Stimulated activated CD4-positive, alpha-beta T cell treated with anti-CD3 and anti-CD28 coated beads, Interleukin-2, amount 100 ng/mL, for 48 hours (primary cell): ENCODE data around the gene EIF1AX.
"Not testable (repeated sequence)": the region's sequence is repeated elsewhere in the genome, so short reads cannot be mapped to it uniquely, and the experiment has no call there.

Source experiments
- DNase-seq, 2 donors: peaks; one replicate each; pipeline ENCODE4 v3.0.0-alpha.2; 2020

EIF1AX gene, protein sequence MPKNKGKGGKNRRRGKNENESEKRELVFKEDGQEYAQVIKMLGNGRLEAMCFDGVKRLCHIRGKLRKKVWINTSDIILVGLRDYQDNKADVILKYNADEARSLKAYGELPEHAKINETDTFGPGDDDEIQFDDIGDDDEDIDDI

DNA sequence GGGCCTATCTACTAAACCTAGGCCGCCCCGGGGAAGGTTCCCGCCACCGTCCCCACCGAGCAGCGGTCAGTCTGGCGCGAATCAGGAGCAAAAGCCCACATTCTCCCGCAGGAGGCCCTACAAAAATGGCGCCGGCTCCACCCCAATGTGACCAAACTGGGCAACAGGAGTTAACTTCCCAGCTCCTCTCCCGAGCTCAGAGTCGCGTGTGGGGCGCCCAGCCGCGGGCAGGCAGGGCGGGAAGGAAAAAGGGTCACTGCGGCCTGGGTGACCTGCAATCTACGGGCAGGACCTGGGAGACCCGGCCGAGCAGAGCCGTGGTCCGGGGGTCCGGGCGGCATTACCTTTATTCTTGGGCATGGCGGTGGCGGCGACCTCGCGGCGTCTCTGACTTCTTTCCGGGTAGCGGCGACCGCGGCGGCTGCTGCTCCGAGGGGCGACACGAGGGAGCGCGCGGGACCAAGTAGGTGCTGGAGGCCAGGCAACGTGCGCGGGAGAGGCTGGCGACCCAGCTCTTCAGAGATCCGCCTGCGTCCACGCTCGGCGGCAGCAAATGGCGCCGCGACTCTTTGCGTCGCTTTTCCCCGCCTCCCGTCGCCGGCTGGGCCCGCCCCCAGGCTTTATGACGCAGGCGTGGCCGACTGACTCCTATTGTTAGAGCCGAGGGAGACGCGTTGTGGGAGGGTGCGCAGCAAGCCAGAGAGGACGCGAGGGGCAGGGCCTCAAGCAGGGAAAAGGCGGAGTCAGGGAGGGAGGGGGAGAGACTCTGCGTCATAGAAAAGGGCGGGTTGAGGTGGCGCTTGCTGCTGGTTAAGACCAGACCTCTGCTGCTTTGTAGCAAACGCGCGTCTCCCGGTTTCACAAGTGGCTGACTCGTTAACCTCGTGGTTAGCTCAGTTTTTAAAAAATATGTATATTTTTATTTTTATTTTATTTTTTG, at the start of gene EIF1AX:
TSS of gene EIF1AX (minus strand) at position 558 of the 940 bp plus-strand sequence. CDS start at position 360, 198 bp downstream.
- DNase-seq, result peak; percentile 84 to 96

DNA sequence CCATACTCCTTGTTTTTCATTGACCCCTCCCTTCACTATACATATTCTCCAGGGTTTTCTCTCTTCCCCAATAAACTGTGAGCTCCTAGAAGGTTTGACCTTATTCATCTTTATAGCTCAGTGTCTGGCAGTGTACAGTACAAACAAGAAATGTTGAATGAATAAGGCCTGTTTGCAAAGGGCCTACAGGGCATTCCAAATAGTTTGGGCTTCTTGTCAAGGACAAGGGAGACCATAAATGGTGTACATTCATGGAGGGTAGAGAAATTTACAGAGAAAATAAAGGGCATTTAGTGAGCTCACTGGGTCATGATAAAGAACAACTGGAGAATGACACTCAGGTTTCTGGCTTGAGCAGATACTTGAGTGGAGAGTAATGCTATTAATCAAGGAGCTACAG, 47.5 kb upstream of the EIF1AX start:
- no peak for DNase-seq

DNA sequence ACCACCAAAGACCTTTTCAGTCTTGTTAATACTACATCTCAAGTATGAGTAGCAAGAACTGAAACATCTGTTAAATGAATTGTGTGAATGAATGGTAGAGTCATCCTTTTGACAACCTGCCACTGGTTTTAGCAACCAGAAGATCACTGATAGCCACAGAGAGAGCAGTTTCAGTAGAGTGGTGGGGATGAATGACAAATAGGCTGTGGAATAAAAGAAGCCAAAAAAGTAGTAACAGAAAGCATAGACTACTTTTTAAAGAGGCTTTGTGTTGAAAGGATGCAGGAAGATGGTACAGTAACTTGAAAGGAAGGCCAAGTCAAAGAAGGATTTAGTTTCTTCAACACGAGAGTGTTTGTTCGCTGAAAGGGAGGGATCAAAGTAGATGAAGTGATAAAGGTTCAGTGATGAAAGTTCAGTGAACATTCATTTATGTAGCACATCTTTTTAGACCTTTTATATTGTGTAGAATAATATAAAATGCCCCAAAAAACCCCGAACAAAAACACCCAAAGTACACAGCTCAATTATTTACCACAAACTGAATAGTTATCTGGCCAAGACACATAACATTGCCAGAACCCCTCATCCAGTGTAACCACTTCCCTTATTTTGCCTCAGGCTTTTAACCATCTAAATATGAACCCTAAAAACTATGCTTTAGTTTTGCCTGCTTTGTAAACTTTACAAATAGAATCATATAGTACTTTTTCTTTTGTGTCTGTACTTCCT, 40.1 kb upstream of the EIF1AX start:
- DNase-seq, result no peak

DNA sequence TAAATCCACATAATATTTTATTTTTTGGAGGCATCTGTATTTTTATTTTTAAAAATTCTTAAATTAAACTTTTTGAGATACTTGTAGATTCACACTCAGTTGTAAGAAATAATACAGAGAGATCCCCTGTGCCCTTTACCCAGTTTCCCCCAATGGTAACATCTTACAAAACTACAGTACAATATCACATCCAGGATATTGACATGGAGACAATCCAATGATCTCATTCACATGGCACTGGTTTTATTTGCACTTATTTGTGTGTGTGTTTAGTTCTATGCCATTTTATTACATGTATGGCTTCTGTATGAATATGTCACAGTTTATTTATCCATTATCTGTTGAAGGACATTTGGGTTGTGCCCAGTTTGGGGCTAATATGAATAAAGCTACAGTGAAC, 35.5 kb upstream of the EIF1AX start:
- DNase-seq, result no peak

DNA sequence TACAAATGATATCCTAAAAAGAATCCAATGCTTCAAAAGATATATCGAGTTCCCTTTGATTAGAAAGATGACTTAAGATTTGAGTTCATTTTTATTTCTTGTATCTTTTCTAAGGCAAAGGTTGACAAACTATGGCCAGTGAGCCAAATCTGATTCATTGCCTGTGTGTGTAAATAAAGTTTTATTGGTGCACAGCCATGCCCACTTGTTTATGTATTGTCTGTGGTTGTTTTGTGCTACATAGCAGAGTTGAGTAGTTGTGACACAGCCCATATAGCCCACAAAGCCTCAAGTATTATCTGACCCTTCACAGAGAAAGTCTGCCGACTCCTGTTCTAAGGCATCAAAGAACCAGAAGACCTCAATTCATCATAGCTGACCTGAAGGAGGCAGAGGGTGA, 32.2 kb upstream of the EIF1AX start:
- no peak for DNase-seq

DNA sequence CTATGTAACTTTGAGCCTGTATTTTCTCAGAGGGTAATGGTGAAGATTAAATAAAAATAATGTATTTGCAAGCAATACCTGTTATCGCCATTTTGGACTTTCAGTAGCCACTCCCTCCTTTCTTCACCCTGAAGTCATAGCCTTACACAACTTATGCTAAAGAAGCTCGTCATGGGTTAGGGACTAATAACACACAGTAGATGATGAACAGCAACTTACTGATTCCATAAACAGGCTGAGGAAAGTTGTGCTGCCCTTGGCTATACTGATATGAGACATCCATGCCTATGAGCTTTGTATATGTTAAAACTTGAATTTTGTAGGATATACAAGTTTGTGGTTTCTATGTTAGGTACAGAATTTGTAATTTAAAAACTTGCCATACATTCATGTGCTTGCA, 31.7 kb upstream of the EIF1AX start:
- DNase-seq, result no peak

DNA sequence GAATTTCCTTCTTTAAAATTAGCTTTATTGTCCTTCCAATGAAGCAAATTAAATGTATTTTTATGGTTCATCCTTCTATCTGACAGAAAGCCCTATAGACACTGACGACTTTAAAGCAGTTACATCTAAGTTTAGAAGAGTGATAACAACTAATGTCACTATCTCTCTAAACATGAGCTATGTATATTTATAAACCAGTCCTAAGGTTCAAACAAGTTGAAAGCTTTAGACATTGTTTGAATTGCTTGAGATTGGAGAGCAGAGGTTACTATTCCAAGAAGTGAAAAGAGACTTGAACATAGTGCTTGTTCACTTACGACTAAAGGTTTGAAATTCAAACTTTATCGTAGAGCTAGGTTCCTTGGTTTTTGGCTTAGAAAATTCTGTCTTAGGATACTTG, 30.2 kb upstream of the EIF1AX start:
- DNase-seq, result no peak

DNA sequence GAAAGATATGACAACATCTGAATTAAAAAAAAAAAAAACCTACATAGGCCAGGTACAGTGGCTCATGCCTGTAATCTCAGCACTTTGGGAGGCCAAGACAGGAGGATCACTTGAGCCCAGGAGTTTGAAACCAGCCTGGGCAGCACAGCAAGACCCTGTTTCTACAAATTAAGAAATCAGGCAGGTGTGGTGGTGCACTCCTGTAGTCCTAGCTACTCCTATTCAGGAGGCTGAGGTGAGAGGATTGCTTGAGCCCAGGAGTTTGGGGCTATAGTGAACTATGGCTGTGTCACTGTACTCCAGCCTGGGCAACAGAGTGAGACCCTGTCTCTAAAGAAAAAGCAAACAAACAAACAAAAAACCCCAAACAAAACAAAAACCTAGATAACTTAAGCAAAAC, 20.9 kb upstream of the EIF1AX start:
- not testable (repeated sequence) for DNase-seq

DNA sequence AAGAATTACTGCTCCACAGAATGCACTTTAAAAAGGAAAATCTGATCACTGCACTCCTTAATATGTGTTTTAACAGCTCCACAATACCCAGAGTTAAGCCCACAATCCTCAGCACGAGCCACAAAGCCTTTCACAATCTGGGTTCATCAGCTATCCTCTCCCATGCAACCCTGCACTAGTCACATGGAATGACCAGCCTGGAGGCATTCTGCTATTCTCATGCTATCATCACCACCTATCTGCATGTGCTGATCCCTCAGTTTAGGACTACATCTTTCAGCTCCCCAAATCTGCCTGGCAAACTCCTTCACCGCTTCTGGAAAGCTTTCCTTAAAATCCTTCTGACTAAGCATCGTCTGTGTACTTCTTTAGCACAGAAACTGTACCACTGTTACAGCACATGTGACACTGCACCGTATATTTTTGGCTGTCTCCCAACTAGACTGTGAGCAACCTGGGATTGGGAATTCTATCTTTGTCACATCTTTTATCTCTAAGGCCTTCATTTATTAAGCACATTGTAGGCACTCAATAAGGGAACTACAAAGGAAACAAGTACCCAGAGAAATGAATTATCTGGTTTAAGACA, 18.3 kb upstream of the EIF1AX start:
- no peak for DNase-seq

DNA sequence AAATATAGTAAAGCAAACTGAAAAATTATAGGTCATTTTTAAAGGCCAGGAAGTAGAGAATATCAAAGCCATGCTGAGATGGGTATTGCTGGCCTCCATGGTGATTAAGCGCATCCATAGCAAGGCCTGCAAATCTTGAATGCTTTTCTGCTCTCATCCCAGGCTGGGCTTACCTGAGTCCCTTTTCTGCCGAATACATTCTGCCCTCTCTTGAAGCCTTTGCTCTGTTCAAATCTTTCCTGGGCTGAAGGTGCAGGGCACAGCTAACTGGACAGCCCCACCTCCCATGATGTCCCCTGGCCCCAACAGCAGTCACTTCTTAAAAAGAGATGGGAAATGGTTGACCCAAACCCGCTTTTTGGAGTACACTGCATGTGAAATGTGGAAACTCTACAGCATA, 10.1 kb upstream of the EIF1AX start:
- no peak for DNase-seq

DNA sequence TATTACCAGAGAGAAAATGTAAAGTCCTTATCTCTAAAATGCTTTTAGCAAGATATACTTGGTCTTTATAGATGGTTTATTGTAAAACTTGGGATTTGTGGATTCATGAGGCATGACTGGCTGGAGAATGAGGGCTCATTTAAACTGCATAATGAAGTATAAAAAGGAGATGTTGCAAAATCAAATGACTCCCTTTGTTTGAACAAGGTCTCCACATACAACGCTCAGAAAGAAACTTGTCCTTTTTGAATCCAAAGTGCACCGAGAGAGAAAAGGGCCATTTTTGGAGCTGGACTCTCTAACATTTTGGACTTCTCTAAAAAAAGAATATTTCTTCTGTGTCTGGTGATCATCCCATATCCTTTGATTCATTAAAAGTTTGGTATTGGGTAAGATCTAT, 7.7 kb upstream of the EIF1AX start:
- no peak for DNase-seq

DNA sequence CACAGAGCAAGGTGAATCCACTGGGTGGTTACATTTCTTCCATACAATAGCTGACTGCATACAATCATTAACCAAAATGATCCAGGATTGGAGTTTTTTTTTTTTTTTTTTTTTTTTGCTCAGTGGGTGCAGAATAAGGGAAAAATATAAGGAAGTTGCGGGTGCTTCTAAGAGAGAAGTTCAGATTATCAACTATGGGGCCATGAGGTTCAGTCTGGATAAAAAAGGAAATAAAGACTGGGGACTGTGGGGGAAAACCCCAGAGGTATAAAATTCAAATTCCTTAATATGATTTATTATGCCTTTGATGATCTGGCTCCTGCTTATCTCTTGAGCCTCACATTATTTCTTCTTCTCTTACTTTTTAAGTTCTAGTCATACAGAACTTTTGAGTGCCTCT, 5.9 kb upstream of the EIF1AX start:
- DNase-seq, result no peak

DNA sequence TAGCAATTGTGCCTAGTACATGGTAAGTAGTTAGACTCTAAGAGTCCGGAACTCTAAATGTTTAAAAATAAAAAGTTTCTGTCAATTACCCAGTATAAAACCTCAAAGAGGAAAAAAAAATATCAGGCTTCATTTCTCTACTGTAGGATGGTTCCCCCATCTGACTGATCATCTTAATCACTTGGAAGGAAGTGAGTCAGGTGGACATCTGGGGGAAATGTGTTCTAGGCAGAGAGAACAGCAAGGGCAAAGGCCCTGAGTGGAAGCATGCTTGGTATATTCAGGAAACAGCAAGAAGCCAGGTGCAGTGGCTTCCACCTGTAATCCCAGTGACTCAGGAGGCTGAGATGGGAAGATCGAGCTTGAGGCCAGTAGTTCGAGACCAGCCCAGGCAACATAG, 2.9 kb upstream of the EIF1AX start:
- no peak for DNase-seq

DNA sequence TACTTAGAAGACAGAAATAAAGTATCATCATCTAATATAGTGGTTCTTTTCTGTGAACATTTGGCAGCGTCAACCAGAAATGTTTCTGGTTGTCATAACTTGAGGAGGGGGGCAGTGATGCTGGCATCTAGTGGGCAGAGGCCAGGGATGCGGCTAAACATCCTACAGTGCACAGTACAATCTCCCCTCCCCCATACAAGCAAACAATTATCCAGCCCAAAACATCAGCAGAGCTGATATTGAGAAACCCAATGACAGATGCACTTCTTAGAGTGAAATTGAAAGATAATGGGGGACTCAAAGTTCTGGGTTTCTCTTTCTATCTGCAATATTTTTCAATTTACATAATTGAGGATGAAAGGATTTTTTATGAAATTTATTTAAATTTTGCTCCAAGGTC, 1.9 kb upstream of the EIF1AX start:
- no peak for DNase-seq

DNA sequence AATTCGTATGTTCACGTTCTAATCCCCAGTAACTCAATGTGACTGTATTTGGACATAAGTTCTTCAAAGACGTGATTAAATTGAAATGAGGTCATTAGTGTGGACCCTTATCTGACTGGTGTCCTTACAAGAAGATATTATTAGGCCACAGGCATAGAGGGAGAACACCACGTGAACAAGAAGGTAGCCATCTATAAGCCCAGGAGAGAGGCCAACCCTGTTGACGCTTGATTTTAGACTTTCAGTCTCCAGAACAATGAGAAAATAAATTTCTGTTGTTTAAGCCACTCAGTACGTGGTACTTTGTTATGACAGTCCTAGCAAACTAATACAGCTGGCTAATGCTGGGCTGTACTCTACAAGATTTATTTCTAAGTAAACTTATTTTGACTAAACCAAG, 1.5 kb upstream of the EIF1AX start:
- no peak for DNase-seq

DNA sequence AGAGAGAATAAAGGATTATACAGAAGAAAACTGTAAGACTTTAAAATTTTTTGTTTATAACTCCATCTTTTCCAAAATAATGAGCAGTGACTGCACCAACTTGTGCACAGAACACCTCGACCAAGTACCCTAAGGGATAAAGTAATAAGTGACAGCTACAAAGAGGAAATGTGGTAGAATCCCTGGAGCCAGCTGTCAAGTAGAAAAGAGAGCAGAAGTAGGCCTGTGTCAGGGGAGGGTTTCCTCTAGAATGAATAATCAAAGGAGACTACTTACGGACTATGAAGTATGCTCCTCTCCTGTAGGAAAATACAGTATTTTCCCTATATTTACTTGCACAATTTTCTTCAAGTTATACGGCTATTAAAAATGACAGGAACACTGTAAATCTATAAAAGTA, 1.2 kb downstream of the EIF1AX start:
- no peak for DNase-seq

DNA sequence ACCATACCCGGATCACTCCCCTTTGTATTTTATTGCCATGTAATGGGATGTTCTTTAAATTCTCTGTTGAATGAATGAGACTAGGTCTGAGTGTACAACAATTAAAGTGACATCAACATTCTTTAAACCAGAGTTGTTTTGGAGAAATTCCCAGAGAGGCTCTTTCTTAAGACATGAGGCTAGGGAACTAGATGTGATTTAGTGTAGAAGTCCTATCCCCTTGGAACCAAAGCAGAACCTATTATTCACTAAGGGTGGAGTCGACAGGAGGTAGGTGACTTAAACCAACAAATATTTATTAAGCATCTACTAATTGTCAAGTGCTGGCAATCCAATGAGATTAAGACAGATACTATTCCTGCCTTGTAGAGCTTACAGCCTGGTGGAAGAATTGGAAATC, 1.7 kb downstream of the EIF1AX start:
- DNase-seq, result no peak

DNA sequence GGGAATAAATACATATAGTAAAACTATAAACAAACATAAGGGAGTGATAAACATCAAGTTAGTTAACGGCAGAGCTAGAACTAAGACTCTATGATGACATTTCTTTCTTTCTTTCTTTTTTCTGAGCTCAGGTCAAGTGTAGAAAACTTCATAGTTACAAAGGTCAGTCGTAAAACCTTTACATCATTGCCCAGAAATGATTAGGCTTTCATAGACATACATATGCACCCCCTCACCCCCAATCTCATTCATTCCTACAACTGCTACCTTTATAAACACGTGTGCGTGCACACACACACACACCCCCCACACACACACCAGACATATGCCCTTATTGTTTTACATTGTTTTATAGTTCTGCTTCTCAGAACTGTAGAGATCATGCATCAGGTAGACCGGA, 5.7 kb downstream of the EIF1AX start:
- DNase-seq, result no peak

DNA sequence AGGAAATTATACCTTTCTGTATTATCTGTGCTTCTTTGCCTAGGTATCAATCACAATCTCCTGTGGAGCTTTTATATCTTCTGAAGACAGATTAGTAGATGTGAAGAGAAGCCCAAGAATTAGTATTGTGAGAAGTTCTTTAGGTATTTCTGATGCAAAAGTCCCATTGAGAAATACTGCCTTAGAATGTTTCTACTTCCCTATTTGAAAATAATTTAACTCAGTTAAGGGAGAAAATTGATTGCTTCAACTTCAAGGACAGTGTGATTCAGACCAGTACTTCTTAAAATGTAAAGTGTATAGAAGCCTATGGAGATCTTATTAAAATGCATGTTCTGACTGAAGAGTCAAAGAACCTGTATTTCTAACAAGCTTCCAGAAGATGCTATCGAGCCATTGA, 9.0 kb downstream of the EIF1AX start:
- DNase-seq, result no peak

DNA sequence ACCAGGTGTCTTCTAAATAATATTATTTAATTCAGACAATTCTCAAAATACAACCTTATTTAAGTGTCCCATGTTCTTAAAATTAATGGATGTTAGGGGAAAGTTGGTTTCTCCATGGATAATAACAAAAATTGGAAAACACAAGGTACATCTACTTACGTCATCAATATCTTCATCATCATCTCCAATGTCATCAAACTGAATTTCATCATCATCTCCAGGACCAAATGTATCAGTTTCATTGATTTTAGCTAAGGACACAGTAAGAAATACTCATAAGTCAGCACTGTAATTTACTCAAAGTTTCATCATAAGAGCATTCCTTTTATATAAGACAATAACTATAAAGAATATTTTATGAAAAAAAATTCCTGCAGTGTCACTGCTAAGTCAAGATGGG, 11.3 kb downstream of the EIF1AX start:
- no peak for DNase-seq

DNA sequence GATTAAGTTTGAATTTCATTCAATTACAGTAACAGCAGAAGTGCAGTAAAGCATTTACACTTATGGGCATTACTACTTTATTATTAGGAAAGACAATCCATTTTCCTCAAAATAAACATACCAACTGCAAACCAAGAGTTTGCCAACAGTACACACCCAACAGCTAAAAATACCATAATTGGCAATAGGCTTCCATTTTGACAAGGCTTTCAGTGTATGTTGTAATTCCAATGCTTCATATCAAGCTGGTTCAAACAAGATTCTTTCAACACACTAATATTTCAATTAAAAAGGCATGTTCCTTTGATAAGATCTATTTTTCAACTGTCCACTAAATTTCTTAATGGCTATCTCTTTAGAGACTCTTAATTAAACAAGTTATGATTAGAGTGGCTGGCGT, 12.1 kb downstream of the EIF1AX start:
- DNase-seq, result no peak

DNA sequence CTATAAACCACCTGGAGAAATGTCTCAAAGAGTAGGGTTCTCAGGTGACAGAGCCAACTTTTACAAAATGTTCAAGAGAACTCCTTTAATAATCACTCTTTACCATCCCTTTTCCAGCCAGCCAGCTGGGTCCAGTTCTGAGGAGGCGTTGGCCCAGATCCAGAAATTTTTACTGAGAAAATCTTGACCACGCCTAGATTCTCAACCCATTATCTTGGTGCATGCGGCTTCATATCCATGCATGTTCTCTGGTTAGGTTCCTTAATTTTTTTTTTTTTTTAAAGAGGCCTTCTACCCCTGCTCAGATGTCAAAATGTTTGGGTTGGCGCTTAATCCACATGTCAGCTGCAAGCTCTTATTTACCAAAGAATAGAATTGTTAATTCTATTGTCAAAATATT, 13.0 kb downstream of the EIF1AX start:
- no peak for DNase-seq

DNA sequence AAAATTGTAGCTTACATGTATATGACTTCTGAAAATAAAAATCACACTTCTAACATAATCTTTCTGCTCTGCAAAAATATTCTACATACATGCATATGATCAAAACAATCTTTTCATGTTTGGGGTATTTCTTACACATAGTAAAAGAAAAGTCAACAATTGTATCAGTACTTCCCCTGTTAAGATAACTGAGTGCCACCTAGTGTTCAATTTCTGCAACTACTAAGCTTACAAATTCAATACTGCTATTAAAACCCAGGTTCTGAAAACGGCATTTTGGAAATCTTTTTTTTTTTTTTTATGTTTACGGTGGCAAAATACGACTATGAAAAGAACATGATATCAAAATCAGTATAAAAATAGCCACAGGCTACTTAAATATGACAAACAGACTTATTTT, 14.2 kb downstream of the EIF1AX start:
- DNase-seq, result not testable (repeated sequence)

DNA sequence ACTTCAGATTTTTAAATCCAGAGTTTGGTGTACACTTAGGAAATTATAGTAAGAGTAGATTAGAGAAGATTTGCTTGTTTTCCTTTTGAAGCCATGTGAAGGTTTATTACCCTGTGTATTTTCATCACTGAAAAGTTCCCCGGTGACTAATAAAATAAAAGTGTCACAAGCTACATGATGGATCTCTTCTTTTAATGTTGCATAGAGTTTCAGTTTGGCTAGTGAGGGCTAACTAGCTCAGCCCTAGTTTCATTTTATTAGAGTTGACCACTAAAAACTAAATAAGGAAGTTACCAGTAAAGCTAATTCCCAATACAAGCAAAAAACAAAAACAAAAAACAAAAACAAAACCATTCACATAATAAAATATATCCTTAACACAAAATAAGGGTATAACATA, 14.8 kb downstream of the EIF1AX start:
- not testable (repeated sequence) for DNase-seq
